Transverse colon (tissue), 3 donors: ENCODE data around the gene TPK1.

Experiments used
- CTCF ChIP-seq, 5 experiments: fragments of 200-600 bp in 3 of 5; fragments of 450-650 bp in 2 of 5; sonication (generic) in 3 of 5; IDR thresholded peaks; 1 replicate in 2 of 5; 2 replicates in 3 of 5; pipeline ENCODE4 v1.5.1; 2016 to 2017; ENCODE audit warnings: antibody characterized with exemption in 5 of 5, inconsistent platforms in 3 of 5, mild to moderate bottlenecking in 2 of 5, moderate library complexity in 1 of 5
- EP300 ChIP-seq: sonication (generic); formaldehyde crosslinking; IDR thresholded peaks from one replicate; pipeline ENCODE4 v1.6.1; 2017; ENCODE audit warnings: antibody characterized with exemption, low read depth
- POLR2A ChIP-seq: fragments of 450-650 bp; IDR thresholded peaks from one replicate; pipeline ENCODE4 v1.6.1; 2016; ENCODE audit warnings: antibody characterized with exemption, mild to moderate bottlenecking, moderate library complexity

GRCh38 chr7:144873316-144873845 is 37.5 kb upstream of the TPK1 start:
- TF ChIP-seq CTCF (IDR thresholded peaks at IDR 0.05) (no peak), POLR2A (no peak), EP300 (no peak)
